ENCODE measurements around the gene NCCRP1.

- no peak for TF ChIP-seq CTCF (IDR thresholded peaks at IDR 0.05)
- no peak for TF ChIP-seq REST (IDR thresholded peaks at IDR 0.05; ENCODE audit: insufficient read depth in 1 of 2, low read depth in 2 of 2, low read length in 1 of 2)
- TF ChIP-seq POLR2AphosphoS5 (IDR thresholded peaks at IDR 0.05; ENCODE audit: low read depth, low read length), result no peak
- no peak for TF ChIP-seq SIN3A (IDR thresholded peaks at IDR 0.05; ENCODE audit: borderline replicate concordance, insufficient read depth, low read depth, low read length)
These were observed 39.3 kb upstream of the NCCRP1 start for GRCh38 chr19:39157275-39157996.

Data from Panc1 (cell line).